Effector memory CD8-positive, alpha-beta T cell (primary cell): ENCODE results near the gene PTPN1.
A peak's percentile ranks its signal among the peaks of the same experiment; 100 is the strongest.

Experiments
- ATAC-seq: fragments of 150-1000 bp; cut with Tn5 transposase; replicated peaks from 2 replicates; pipeline ENCODE4 v1.10.0; 2021; ENCODE audit warnings: mild to moderate bottlenecking, moderate library complexity
- DNase-seq, 3 experiments: peaks; one replicate each; pipeline ENCODE4 v3.0.0; 2021
- H3K27ac Mint-ChIP-seq, 2 donors: one replicate each; pipeline ENCODE4 v1.8.0; 2022; ENCODE audit warnings: mild to moderate bottlenecking in 2 of 2, mixed read lengths in 2 of 2, moderate library complexity in 2 of 2
- H3K27me3 Mint-ChIP-seq, 2 donors: one replicate each; pipeline ENCODE4 v1.8.0; 2022; ENCODE audit warnings: mixed read lengths in 2 of 2
- H3K36me3 Mint-ChIP-seq: one replicate; pipeline ENCODE4 v1.8.0; 2022; ENCODE audit warnings: mild to moderate bottlenecking, moderate library complexity, mixed read lengths; ENCODE audit not compliant: insufficient read depth
- H3K4me1 Mint-ChIP-seq, 2 donors: one replicate each; pipeline ENCODE4 v1.8.0; 2022; ENCODE audit warnings: low read depth in 2 of 2, mixed read lengths in 2 of 2
- H3K4me3 Mint-ChIP-seq, 2 donors: one replicate each; pipeline ENCODE4 v1.8.0; 2022; ENCODE audit warnings: mild to moderate bottlenecking in 2 of 2, mixed read lengths in 2 of 2, moderate library complexity in 2 of 2
- H3K9me3 Mint-ChIP-seq, 2 donors: one replicate each; pipeline ENCODE4 v1.8.0; 2022; ENCODE audit warnings: mixed read lengths in 2 of 2

The PTPN1 gene

GRCh38 chr20:50521221-50522052, 11.3 kb downstream of the PTPN1 start:
- ATAC-seq (no peak), DNase-seq (no peak)
- Mint-ChIP-seq H3K4me1 (peaks cover 60 to 74% of the 10 kb centered on the region in 2 donors), H3K27me3 (no peaks in the 10 kb centered on the region), H3K27ac (peak overlapping the region; percentile 93 to 94), H3K36me3 (peaks cover 18% of the 10 kb centered on the region), H3K9me3 (no peaks in the 10 kb centered on the region), H3K4me3 (peak overlapping the region in 1 of 2 donors; percentile 87)

- peaks cover 55 to 68% of the 10 kb centered on the region in 2 donors for H3K4me1 Mint-ChIP-seq
- DNase-seq, result no peak
- H3K27me3 Mint-ChIP-seq, result no peaks in the 10 kb centered on the region
- no peaks in the 10 kb centered on the region for H3K9me3 Mint-ChIP-seq
- peaks cover 18% of the 10 kb centered on the region for H3K36me3 Mint-ChIP-seq
- no peak for ATAC-seq
- H3K27ac Mint-ChIP-seq, result peak overlapping the region in 1 of 2 donors; percentile 93
- peak overlapping the region in 1 of 2 donors; percentile 49 for H3K4me3 Mint-ChIP-seq
Measured at GRCh38 chr20:50522053-50522674, 12.0 kb downstream of the PTPN1 start.

- Mint-ChIP-seq H3K36me3 (peaks cover 18% of the 10 kb centered on the region), H3K4me3 (peak overlapping the region; percentile 47 to 49), H3K4me1 (peaks cover 43 to 54% of the 10 kb centered on the region in 2 donors)
Measured at GRCh38 chr20:50523552-50524167, 13.5 kb downstream of the PTPN1 start.

GRCh38 chr20:50525681-50526080, 15.5 kb downstream of the PTPN1 start:
- H3K4me1 Mint-ChIP-seq, result peaks cover 29 to 45% of the 10 kb centered on the region in 2 donors
- H3K27ac Mint-ChIP-seq, result no peak overlapping the region
- DNase-seq, result no peak
- H3K36me3 Mint-ChIP-seq, result peaks cover 18% of the 10 kb centered on the region
- H3K27me3 Mint-ChIP-seq, result no peaks in the 10 kb centered on the region
- H3K9me3 Mint-ChIP-seq, result no peaks in the 10 kb centered on the region
- no peak for ATAC-seq
- H3K4me3 Mint-ChIP-seq, result no peak overlapping the region

More at GRCh38 chr20:50523552-50524167, 13.5 kb downstream of the PTPN1 start:
- no peaks in the 10 kb centered on the region for H3K27me3 Mint-ChIP-seq
- H3K27ac Mint-ChIP-seq, result peak overlapping the region; percentile 67 to 75
- no peak for ATAC-seq
- H3K9me3 Mint-ChIP-seq, result no peaks in the 10 kb centered on the region
- DNase-seq, result no peak

- H3K27me3 Mint-ChIP-seq, result no peaks in the 10 kb centered on the region
- H3K4me1 Mint-ChIP-seq, result peaks cover 29 to 42% of the 10 kb centered on the region in 2 donors
- H3K4me3 Mint-ChIP-seq, result no peak overlapping the region
- no peak for DNase-seq
- H3K27ac Mint-ChIP-seq, result no peak overlapping the region
- H3K9me3 Mint-ChIP-seq, result no peaks in the 10 kb centered on the region
- ATAC-seq, result no peak
- peaks cover 21% of the 10 kb centered on the region for H3K36me3 Mint-ChIP-seq
Measured at GRCh38 chr20:50526403-50526989, 16.3 kb downstream of the PTPN1 start.

GRCh38 chr20:50527068-50527605, 17.0 kb downstream of the PTPN1 start:
- H3K27ac Mint-ChIP-seq, result no peak overlapping the region
- no peaks in the 10 kb centered on the region for H3K27me3 Mint-ChIP-seq
- no peak overlapping the region for H3K4me3 Mint-ChIP-seq
- no peak for DNase-seq
- peaks cover 29 to 43% of the 10 kb centered on the region in 2 donors for H3K4me1 Mint-ChIP-seq
- no peaks in the 10 kb centered on the region for H3K9me3 Mint-ChIP-seq
- ATAC-seq, result no peak
- H3K36me3 Mint-ChIP-seq, result peaks cover 24% of the 10 kb centered on the region

- peaks cover 29 to 42% of the 10 kb centered on the region in 2 donors for H3K4me1 Mint-ChIP-seq
- no peak for ATAC-seq
- DNase-seq, result no peak
- H3K4me3 Mint-ChIP-seq, result no peak overlapping the region
- no peaks in the 10 kb centered on the region for H3K27me3 Mint-ChIP-seq
- H3K9me3 Mint-ChIP-seq, result no peaks in the 10 kb centered on the region
- H3K27ac Mint-ChIP-seq, result no peak overlapping the region
- peaks cover 18% of the 10 kb centered on the region for H3K36me3 Mint-ChIP-seq
Measured at GRCh38 chr20:50528129-50528528, 17.9 kb downstream of the PTPN1 start.

- DNase-seq, result no peak
- no peak overlapping the region for H3K27ac Mint-ChIP-seq
- H3K4me3 Mint-ChIP-seq, result peak overlapping the region in 1 of 2 donors; percentile 47
Measured at GRCh38 chr20:50528804-50529351, 18.7 kb downstream of the PTPN1 start.

GRCh38 chr20:50532221-50532620, 22.0 kb downstream of the PTPN1 start:
- Mint-ChIP-seq H3K27ac (peak overlapping the region in 1 of 2 donors; percentile 65), H3K27me3 (no peaks in the 10 kb centered on the region), H3K4me1 (peaks cover 41 to 63% of the 10 kb centered on the region in 2 donors), H3K36me3 (peaks cover 31% of the 10 kb centered on the region), H3K9me3 (no peaks in the 10 kb centered on the region), H3K4me3 (peak overlapping the region in 1 of 2 donors; percentile 32)
- DNase-seq (no peak), ATAC-seq (no peak)

More at GRCh38 chr20:50528804-50529351, 18.7 kb downstream of the PTPN1 start:
- no peaks in the 10 kb centered on the region for H3K27me3 Mint-ChIP-seq
- ATAC-seq, result peak; percentile 12
- H3K4me1 Mint-ChIP-seq, result peaks cover 28 to 42% of the 10 kb centered on the region in 2 donors
- no peaks in the 10 kb centered on the region for H3K9me3 Mint-ChIP-seq
- peaks cover 20% of the 10 kb centered on the region for H3K36me3 Mint-ChIP-seq

- H3K4me1 Mint-ChIP-seq, result peaks cover 47 to 71% of the 10 kb centered on the region in 2 donors
- H3K27me3 Mint-ChIP-seq, result no peaks in the 10 kb centered on the region
- no peak for DNase-seq
Measured at GRCh38 chr20:50533061-50533460, 22.9 kb downstream of the PTPN1 start.

GRCh38 chr20:50533464-50533863, 23.3 kb downstream of the PTPN1 start:
- DNase-seq (no peak), ATAC-seq (no peak)
- H3K27ac Mint-ChIP-seq, result peak overlapping the region in 1 of 2 donors; percentile 23
- peaks cover 50 to 74% of the 10 kb centered on the region in 2 donors for H3K4me1 Mint-ChIP-seq
- no peaks in the 10 kb centered on the region for H3K27me3 Mint-ChIP-seq
- H3K36me3 Mint-ChIP-seq, result peaks cover 36% of the 10 kb centered on the region
- no peaks in the 10 kb centered on the region for H3K9me3 Mint-ChIP-seq
- H3K4me3 Mint-ChIP-seq, result peak overlapping the region in 1 of 2 donors; percentile 31

More at GRCh38 chr20:50533061-50533460, 22.9 kb downstream of the PTPN1 start:
- no peak for ATAC-seq
- H3K27ac Mint-ChIP-seq, result peak overlapping the region in 1 of 2 donors; percentile 23
- no peak overlapping the region for H3K4me3 Mint-ChIP-seq
- peaks cover 40% of the 10 kb centered on the region for H3K36me3 Mint-ChIP-seq
- no peaks in the 10 kb centered on the region for H3K9me3 Mint-ChIP-seq

GRCh38 chr20:50534567-50534966, 24.4 kb downstream of the PTPN1 start:
- H3K27me3 Mint-ChIP-seq, result no peaks in the 10 kb centered on the region
- peaks cover 50 to 68% of the 10 kb centered on the region in 2 donors for H3K4me1 Mint-ChIP-seq
- peaks cover 37% of the 10 kb centered on the region for H3K36me3 Mint-ChIP-seq
- no peak for DNase-seq
- H3K9me3 Mint-ChIP-seq, result no peaks in the 10 kb centered on the region
- peak overlapping the region in 1 of 2 donors; percentile 32 for H3K27ac Mint-ChIP-seq
- no peak overlapping the region for H3K4me3 Mint-ChIP-seq
- no peak for ATAC-seq
